ENCODE measurements around the gene PNMA8B.
"Not testable (repeated sequence)": the region's sequence is repeated elsewhere in the genome, so short reads cannot be mapped to it uniquely, and the experiment has no call there.

GRCh38 chr19:46496886-46497285 lies 1.2 kb upstream of the PNMA8B start:
- TF ChIP-seq POLR2AphosphoS5 (IDR thresholded peaks at IDR 0.05; ENCODE audit: low read depth, low read length); CEBPB (IDR thresholded peaks at IDR 0.05; ENCODE audit: low read depth); CTCF (IDR thresholded peaks at IDR 0.05 in 2 of 3, conservative IDR thresholded peaks at IDR 0.05 in 1 of 3; ENCODE audit: borderline replicate concordance in 1 of 3, insufficient read depth in 1 of 3, low read depth in 2 of 3, low read length in 2 of 3); EGR1 (IDR thresholded peaks at IDR 0.05; ENCODE audit: low read depth); RAD21 (IDR thresholded peaks at IDR 0.05; ENCODE audit: low read depth); TCF7L2 (IDR thresholded peaks at IDR 0.05; ENCODE audit: borderline replicate concordance, extremely low read depth, insufficient read depth, insufficient read length); POLR2A (IDR thresholded peaks at IDR 0.05; ENCODE audit: borderline replicate concordance, extremely low read depth, insufficient read depth, insufficient read length); SIN3A (IDR thresholded peaks at IDR 0.05; ENCODE audit: low read depth); REST (IDR thresholded peaks at IDR 0.05; ENCODE audit: low read depth); EZH2 (IDR thresholded peaks at IDR 0.05); EZH2phosphoT487 (IDR thresholded peaks at IDR 0.05; ENCODE audit: borderline replicate concordance); ZNF274 (IDR thresholded peaks at IDR 0.05; ENCODE audit: low read depth, low read length); SP1 (IDR thresholded peaks at IDR 0.05; ENCODE audit: low read depth); ATF3 (IDR thresholded peaks at IDR 0.05): not testable (repeated sequence)
